Measurements from ENCODE around the gene TBX1. TPM values are rescaled to one million over a fixed set of nuclear protein-coding genes. Genes with fewer than 3 reads are reported as not detected.
A peak's percentile ranks its signal among the peaks of the same experiment; 100 is the strongest.

Gene TBX1
- total and polyA plus RNA-seq, 2 experiments from 2014 or later = 0.07 TPM; not detected in 1

- H3K4me3 ChIP-seq = no peak overlapping the region
- H3K79me2 ChIP-seq = no peaks in the 10 kb centered on the region
- no peak overlapping the region for H3K27ac ChIP-seq
- H3K9me3 ChIP-seq (ENCODE audit: low read depth) = no peaks in the 10 kb centered on the region
- H4K20me1 ChIP-seq (ENCODE audit: insufficient read depth, poor library complexity, severe bottlenecking) = peaks cover 6% of the 10 kb centered on the region
- no peak overlapping the region for H2AFZ ChIP-seq
- 43% methylated on average over 39 of the region's 39 CpGs for WGBS (ENCODE audit: low lambda C conversion rate, missing lambda C conversion rate)
- no peak overlapping the region for H3K4me2 ChIP-seq
- H3K4me1 ChIP-seq (ENCODE audit: insufficient read depth) = peaks cover 3% of the 10 kb centered on the region
- TF ChIP-seq CTCF (IDR thresholded peaks at IDR 0.05; ENCODE audit: poor library complexity) (no peak), EZH2 (IDR thresholded peaks at IDR 0.05; ENCODE audit: borderline replicate concordance) (peak; percentile 69)
- no peaks in the 10 kb centered on the region for H3K36me3 ChIP-seq (replicated peaks; ENCODE audit: insufficient read depth, low read depth)
- no peaks in the 10 kb centered on the region for H3K9me2 ChIP-seq (replicated peaks; ENCODE audit: insufficient read depth)
- no peak for DNase-seq (ENCODE audit: low spot score)
- peaks cover 91% of the 10 kb centered on the region for H3K27me3 ChIP-seq
Measured at GRCh38 chr22:19763458-19764298, 3.1 kb downstream of the TBX1 start.

GRCh38 chr22:19764299-19764593, 3.7 kb downstream of the TBX1 start:
- H3K4me3 ChIP-seq = no peak overlapping the region
- H3K27ac ChIP-seq = no peak overlapping the region
- no peaks in the 10 kb centered on the region for H3K36me3 ChIP-seq (replicated peaks; ENCODE audit: insufficient read depth, low read depth)
- H3K27me3 ChIP-seq = peaks cover 90% of the 10 kb centered on the region
- no peaks in the 10 kb centered on the region for H3K79me2 ChIP-seq
- H3K4me1 ChIP-seq (ENCODE audit: insufficient read depth) = peaks cover 3% of the 10 kb centered on the region
- no peaks in the 10 kb centered on the region for H3K9me2 ChIP-seq (replicated peaks; ENCODE audit: insufficient read depth)
- no peak for TF ChIP-seq CTCF (IDR thresholded peaks at IDR 0.05; ENCODE audit: poor library complexity)
- TF ChIP-seq EZH2phosphoT487 (IDR thresholded peaks at IDR 0.05; ENCODE audit: low read depth, severe bottlenecking, unreplicated experiment) = peak; percentile 45
- 48% methylated on average over 17 of the region's 17 CpGs for WGBS (ENCODE audit: low lambda C conversion rate, missing lambda C conversion rate)
- DNase-seq (ENCODE audit: low spot score) = no peak
- no peaks in the 10 kb centered on the region for H3K9me3 ChIP-seq (ENCODE audit: low read depth)
- H3K4me2 ChIP-seq = no peak overlapping the region
- H2AFZ ChIP-seq = no peak overlapping the region
- peaks cover 6% of the 10 kb centered on the region for H4K20me1 ChIP-seq (ENCODE audit: insufficient read depth, poor library complexity, severe bottlenecking)

- TF ChIP-seq EZH2 (IDR thresholded peaks at IDR 0.05; ENCODE audit: borderline replicate concordance) = peak; percentile 89
- no peak for TF ChIP-seq CTCF (IDR thresholded peaks at IDR 0.05; ENCODE audit: poor library complexity)
Measured at GRCh38 chr22:19764636-19765476, 4.3 kb downstream of the TBX1 start.

More at GRCh38 chr22:19764636-19765476, 4.3 kb downstream of the TBX1 start:
- Histone ChIP-seq H3K9me3 (ENCODE audit: low read depth) (no peaks in the 10 kb centered on the region), H3K27me3 (peaks cover 90% of the 10 kb centered on the region), H3K79me2 (no peaks in the 10 kb centered on the region), H3K9me2 (replicated peaks; ENCODE audit: insufficient read depth) (no peaks in the 10 kb centered on the region), H3K36me3 (replicated peaks; ENCODE audit: insufficient read depth, low read depth) (no peaks in the 10 kb centered on the region), H3K4me3 (no peak overlapping the region), H4K20me1 (ENCODE audit: insufficient read depth, poor library complexity, severe bottlenecking) (peaks cover 4% of the 10 kb centered on the region), H3K4me1 (ENCODE audit: insufficient read depth) (peaks cover 3% of the 10 kb centered on the region), H3K27ac (no peak overlapping the region), H3K4me2 (peak overlapping the region; percentile 72), H2AFZ (no peak overlapping the region)
- DNase-seq (ENCODE audit: low spot score) = no peak
- 31% methylated on average over 24 of the region's 25 CpGs for WGBS (ENCODE audit: low lambda C conversion rate, missing lambda C conversion rate)

Measured in hepatocyte (in vitro differentiated cells).